Epidermal melanocyte (primary cell): ENCODE results near the gene ARHGAP8.
"Not testable (repeated sequence)": the region's sequence is repeated elsewhere in the genome, so short reads cannot be mapped to it uniquely, and the experiment has no call there.

Experiments used
- DNase-seq: peaks from one replicate; pipeline ENCODE4 v3.0.0; 2011; ENCODE audit warnings: low spot score; ENCODE audit not compliant: insufficient read length

The ARHGAP8 gene

DNA sequence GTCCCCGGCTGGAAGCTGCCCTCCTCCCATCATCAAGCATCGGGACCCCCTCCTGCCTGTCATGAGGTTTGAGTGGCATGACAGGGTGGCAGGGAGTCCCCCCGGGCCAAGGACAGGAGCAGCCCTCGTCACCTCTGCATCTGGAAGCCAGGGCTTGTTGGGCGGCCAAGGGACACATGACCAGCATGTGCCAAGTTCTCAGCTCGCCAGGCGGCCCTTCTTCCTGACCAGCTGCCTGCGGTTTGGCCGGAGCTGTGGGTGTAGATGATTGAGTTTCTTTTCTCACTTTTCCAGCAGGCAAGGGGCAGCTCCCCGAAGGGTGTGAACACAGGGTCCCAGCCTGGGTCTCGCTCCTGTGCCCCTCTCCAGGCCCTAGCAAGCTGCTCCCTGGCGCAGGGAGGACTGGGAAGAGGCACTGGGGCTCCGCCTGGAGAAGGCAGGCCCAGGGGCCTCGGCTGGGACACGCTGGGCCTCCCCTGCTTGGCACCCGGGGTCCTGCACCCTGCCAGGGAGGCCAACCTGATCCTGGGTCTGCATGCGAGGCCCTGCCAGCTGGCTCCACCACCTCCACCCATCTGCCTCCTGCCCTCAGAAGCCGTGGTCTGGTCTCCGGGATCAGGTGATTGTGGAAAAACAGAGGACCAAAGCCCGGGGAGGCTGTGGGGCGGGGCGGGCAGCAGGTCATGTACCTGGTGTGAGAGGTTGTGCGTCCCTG, 13.4 kb downstream of the ARHGAP8 start:
- no peak for DNase-seq

DNA sequence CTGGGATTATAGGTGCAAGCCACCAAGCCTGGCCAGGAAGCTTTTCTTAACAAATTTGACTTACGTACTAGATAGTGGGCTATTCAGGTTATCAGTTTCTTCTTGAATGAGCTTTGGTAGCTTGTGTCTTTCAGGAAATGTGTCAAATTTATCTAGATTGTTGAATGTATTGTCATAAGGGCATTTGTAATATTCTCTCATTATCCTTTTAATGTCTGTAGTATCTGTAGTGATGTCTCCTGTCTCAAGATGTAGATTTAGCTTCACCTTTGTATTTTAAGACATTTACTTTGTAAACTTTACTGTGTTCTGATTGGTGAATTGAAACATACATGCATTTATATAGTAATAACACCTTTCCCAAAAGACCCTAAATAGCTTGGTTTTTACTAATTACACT, 20.7 kb downstream of the ARHGAP8 start:
- no peak for DNase-seq

DNA sequence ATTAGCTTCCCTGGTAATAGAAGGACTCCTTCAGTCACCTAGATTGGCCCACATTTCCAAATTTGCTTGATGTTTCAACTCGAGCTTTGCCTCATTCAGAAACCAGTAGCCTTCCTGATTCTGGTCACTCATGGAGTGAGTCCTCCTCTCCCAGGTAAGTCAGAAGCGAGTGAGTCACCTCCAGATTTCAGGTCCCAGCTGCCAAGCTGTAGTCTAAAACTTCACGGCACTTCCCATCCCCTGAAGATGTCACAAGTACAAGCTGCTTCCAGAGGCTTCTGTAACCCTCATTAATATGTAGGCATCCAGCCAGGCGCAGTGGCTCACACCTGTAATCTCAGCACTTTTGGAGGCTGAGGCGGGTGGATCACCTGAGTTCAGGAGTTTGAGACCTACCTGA, 23.5 kb downstream of the ARHGAP8 start:
- no peak for DNase-seq

DNA sequence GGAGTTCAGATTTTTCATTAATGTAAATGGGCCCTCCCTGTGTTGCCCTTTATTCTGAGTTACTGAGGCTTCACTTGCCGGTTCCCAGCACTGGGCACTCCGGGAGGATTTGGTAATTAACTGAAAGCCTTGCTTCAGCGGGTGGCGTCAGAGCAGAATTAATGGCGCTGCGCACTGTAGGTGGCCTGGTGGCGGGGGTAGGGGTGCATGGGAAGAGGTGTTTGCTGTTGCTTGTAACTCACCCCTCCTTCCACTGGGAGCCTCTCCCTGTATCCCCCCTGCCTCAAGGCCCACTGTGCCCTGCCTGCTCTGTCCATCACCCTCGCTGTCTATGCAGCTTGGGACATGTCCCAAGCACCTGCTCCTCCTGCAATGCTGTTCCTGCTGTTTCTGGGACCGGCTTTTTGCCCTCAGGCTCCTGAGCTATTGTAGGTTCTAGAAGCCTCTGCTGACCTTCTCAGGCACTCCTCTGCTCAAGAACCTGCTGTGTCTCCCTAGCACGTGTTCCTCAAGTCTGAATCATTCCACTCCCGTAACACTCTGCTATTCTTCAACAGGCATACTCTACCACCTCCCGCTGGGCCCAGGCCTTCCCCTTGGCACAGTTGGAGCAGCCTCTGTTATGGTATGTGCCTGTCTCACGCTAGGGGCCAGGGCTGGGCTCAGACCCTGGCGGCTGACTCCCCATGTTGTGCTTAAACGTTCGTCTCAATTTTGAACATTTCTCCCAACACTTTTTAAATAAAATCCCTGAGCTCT, 24.4 kb downstream of the ARHGAP8 start:
- no peak for DNase-seq

DNA sequence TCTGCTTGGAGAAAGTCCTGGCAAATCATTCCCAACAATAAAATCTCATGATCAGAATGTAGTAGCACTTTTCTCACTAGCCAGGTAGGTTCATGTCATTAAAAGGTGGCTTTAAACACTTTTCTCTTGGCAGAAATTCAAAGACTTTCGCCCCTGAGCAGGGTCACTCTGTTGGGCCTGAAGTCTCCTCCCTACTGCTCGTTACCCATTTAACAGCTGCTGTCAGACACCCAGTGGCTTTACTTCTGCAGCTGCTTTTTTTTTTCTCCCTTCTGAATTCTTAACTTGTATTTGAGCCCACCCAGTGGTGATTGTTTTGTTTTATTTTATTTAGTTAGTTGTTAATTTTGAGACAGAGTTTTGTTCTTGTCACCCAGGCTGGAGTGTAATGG, 25.0 kb downstream of the ARHGAP8 start:
- no peak for DNase-seq

DNA sequence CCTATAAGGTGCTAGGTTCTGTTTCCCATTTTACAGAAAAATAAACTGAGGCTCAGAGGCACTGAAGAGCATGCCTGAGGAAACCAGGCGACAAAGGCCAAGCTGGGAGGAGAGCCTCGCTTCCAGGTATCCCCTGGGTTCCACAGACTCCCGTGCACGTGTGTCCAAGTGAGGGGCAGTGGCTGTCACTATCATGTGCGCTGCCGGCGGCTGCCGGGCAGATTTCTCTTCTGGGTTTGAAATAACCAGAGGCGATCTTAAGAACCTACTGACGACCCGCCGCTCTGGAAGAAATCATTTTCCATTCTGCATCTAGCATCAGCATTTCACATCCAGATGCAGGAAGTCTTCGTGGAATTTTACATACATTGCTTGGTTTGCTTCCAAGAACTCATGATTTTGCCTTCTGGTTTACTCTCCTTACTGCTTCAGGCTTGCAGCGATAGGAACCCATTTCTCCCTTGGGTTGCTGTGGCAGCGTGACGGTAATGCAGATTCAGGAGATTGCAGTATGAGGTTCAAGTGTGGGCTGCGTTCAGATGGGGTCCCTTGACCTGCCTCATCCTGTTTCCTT, 28.6 kb downstream of the ARHGAP8 start:
- DNase-seq = no peak

DNA sequence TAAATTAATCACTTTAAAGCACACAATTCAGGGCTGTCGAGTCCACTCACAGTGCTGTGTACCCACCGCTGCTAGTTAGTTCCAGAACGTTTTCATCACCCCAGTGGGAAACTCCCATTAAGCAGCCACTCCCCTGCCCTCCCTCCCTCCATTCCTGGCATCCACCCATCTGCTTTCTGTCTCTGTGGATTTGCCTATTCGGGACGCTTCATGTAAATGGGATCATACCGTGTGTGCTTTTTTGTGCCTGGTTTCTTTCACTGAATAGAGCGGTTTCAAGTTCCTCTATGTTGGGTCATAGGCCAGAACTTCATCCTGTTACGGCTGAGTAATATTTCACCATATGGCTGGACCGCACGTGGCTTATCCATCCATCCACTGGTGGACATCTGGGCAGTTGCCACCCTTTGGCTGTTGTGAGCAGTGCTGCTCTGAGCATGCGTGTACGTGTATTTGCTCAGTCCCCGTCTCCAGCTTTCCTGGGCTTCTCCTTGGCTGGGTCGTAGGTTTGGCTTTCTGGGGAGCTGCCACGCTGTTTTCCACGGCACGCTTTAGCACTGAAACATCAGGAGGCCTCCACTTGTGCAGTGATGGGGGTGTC, 30.1 kb downstream of the ARHGAP8 start:
- no peak for DNase-seq

DNA sequence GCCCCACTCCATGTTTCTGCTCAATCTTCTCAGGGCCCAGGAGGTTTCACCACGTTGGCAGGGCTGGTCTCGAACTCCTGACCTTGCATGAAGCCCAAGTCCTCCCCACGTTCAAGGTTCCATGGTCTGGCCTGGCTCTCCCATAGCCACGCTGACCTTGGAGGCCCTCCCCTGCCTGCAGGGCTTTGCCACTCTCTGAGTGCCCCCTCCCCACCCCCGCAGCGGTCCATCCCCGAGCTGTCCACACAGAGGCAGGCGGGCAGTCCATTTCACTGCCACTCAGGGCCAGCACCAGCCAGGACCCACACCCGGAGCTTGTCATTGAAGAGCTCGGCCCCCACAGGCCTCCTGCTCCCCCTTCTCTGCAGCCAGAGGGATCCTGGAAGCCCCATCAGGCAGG, 30.7 kb downstream of the ARHGAP8 start:
- no peak for DNase-seq

DNA sequence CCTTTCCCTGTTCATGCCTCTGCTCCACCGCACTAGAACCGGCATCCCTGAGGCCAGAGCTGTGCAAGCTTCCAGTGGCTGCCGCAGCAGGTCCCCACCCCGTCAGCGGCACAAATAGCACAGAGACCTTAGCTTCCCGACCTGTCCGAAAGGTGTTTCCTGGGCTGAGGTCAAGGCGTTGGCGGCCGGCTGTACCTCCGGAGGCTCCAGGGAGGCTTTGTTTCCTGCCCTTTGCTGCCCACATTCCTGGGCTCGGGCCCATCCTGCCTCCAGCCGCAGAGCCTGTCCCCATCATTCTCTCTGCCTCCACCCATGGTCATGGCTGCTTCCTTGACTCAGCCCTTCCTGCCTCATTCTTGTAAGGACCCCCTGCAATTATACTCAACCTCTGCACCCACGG, 31.2 kb downstream of the ARHGAP8 start:
- no peak for DNase-seq

DNA sequence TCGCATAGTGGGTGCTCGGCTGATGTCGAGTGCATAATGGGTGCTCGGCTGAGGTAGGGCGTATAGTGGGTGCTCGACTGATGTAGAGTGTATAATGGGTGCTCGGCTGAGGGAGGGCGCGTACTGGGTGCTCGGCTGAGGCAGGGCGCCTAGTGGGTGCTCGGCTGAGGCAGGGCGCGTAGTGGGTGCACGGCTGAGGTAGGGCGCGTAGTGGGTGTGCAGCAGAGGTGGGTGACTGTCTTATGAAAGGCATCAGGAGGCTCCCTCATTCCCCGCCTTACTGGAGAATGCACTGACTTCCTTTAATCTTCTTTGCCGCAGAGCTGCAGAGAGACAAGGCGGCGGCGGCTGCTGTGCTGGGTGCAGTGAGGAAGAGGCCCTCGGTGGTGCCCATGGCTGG, 33.8 kb downstream of the ARHGAP8 start:
- DNase-seq = no peak

DNA sequence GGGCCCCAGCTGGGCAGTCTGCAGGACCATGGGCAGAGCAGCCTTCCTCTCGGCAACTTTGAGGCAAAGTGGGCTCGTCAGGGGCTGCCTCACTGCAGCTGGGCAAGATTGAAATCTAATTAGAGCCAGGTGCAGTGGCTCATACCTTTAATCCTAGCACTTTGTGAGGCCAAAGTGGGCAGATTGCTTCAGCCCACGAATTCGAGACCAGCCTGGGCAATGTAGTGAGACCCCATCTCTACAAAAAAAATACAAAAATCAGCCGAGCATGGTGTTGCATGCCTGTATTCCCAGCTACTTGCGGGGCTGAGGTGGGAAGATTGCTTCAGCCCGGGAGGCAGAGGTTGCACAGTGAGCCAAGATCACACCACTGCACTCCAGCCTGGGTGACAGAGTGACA, 34.2 kb downstream of the ARHGAP8 start:
- no peak for DNase-seq

DNA sequence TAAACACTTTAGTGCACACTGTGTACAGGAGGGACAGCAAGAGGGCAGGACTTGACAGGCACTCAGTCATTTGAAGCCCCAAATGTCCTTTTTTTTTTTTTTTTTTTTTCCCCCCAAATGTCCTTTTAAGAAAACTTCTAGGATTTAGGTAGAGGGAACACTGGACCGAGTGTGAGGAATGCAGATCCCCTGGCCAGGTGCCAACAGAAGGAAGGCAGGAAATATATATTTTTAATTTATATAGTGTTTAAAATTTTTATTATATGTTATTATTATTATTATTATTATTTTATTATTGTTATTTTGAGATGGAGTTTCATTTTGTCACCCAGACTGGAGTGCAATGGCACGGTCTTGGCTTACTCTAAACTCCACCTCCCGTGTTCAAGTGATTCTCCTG, 35.5 kb downstream of the ARHGAP8 start:
- DNase-seq = no peak

DNA sequence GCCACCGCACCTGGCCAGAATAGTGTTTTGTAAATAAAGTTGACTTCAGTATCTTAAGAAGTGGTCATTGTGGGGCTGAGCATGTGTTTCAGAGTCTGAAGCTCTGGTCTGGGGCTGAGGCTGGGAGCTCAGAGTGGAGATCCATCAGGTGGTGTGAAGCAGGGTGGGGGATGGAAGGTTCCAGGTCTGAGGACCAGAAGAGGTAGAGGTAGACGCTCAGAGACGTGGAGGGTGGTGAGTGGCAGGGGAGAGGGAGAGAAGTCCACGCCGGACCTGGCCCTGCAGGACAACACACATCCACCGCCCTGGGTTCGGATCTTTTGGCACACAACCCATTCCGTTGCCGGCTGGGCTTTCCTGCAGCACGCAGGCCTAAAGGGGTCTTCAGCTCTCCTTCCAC, 40.7 kb downstream of the ARHGAP8 start:
- no peak for DNase-seq

DNA sequence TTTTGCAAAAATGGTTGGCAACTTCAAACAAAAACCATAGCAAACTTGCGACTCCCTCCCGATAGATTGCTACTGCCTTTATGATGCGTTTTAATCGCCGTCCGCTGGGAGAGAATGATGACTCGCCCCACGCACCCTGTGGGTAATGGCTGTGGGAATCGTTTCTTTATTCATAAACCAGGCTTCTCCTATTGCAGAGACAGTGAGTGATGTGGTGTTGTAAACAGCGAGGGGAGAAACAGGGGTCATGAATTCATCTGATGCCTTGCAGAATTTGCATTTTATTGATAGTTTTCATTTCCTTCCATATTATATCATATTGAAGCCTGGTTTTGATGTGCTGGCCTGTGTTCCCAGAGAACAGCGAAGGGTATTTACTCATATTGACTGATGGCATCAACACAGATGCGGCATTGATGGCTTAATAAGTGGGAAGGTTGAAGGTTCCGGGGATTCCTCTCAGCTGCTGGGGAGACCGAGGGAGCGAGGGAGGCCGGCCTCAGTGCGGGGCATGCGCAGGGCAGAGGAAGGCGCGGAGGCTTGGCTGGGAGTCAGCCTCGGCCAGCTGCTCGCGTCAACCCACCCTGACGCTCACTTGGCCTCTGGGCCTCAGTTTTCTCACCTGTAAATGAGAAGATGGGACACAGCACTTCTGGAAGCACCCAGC, 41.3 kb downstream of the ARHGAP8 start:
- no peak for DNase-seq

DNA sequence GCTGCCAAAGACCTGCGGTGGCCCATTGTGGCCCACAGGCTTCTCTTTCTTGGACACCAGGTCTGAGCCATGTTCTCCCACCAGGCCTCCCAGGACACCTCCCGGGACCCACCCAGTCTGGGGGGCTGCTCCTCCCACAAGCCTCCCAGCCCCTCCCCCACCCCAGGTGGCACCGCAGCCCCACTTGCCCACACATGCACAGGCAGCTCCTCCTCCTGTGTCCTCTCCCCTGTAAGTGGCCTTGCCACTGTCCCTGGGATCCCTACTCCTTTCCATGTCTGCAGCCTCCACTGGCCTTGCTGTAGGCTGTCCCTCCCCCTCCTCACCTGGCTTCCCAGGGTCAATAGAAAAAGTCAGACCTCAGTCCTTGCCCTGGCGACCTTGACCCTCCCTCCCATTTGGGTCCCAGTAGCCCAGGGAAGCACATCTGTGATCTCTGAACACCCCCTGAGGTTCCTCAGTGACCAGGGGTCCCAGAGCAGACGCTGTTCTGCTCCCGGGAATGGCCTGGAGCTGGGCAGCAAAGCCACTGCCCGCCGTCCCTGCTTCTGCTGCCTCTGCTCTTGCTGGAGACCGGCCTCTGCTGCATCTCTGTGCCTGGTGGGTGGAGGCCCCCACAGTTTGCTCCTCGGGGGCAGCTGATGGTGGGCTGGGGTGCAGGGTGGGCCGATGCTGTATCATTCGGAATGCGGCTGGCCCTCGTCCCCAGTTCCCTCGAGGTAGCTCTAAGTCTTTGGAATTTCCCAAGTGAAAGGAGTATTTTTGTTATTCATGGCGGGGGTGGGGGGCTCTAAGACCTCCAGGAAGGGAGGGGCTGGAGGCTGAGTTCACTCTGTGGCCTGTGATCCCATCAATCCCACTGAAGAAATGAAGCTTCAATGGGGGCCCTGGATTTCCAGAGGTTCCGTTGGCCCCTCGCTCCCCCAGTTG, 43.6 kb downstream of the ARHGAP8 start:
- DNase-seq = no peak

DNA sequence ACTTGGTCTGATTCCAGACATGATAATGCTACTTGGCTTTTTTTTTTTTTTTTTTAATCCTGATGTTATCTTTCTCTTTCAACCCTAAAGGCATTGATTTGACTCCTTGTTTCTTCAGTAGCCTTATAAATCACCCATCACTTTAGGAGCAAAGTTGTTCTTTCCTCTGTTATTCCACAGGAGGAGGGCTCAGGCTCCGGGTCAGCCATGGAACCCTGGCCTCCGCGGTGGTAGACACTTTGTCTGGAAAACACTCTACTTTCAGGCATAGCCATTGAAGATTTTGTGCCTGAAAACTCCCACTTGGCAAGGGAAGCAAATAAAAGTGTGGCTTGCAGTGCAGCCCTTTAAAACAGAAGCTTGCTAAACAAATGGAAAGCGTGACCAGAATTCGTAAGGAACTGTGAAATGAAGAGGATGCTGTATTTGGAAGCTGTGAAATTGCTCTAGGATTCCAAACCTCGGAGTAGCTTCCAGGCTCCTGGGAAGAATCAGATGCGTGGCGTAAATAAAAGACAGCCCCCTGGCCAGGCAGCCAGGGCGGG, 44.9 kb downstream of the ARHGAP8 start:
- DNase-seq = no peak

DNA sequence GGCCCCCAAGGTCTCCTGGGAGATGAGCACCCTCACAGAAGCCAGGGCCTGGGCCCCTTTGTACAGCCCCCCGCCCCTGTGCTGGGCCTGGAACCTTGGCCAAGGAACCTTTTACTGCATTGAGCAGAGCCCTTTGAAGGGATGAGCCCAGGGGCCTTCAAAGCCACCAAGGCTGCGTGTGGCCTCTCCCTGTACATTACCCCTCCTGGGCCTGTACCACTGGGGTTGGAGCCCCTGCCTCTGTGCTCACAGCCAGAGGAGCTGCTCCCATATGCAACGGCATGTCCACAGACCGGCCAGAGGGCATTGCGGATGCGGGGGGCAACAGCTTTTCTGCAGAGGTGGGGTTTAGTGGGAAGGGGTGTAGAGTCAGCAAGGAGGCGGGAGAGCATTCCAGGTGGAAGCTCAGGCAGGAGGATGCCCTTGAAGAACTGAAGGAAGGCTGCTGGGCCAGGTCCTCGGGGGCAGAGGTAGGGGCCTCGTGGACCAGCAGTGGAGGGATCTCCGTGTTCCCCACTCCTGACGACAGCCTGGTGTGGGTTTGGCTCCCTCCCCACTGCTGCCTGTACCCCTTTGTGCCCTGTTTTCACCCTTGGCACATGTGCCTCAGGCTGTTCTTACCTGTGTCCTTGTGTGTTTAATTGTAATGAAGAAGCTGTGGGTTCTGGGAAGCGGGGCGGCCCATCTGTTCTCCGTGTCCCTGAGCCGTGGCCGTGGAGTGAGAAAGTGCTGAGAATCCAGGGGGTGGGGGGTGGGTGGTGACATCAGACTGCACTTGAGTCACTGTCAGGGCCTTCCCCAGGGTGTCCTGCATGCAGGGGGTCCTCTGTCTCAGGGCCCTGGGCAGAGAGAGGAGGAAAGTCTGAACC, 46.9 kb downstream of the ARHGAP8 start:
- DNase-seq = no peak

DNA sequence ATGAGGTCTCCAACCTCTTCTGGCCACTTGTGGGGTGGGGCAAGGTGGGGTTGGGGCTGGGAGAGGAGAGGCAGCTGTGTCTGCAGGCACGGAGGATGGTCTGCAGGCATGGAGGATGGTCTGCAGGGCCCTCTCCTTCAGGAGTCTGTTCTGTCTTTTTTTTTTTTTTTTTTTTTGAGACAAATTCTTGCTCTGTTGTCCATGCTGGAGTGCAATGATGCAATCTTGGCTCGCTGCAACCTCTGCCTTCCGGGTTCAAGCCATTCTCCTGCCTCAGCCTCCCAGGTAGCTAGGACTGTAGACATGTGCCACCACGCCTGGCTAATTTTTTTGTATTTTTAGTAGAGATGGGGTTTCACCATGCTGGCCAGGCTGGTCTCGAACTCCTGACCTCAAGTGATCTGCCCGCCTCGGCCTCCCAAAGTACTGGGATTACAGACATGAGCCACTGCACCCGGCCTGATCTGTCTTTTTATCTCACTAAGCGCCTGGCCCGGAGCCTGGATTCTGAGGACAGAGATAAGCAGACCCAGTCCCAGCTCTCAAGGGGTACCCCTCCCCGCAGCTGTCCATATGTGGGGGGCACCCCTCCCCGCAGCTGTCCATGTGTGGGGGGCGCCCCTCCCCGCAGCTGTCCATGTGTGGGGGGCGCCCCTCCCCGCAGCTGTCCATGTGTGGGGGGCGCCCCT, 47.7 kb downstream of the ARHGAP8 start:
- DNase-seq = not testable (repeated sequence)

DNA sequence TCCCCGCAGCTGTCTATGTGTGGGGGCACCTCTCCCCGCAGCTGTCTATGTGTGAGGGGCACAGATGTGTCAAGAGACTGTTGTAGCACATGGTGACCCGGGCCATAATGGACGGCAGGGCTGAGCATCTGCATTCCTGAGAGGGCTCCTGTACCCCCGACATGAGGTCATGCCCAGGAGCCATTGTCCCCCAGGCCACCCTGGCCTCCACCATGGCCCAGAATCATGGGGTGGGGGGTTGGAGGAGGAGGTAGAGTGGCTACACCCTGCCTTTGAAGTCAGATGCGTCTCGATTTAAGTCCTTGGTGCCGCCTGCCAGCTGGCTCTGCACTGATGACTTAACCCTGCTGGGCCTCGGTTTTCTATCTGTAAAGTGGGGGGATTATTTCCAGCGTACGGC, 49.1 kb downstream of the ARHGAP8 start:
- DNase-seq = no peak
